H1 (cell line): Measurements from ENCODE around the gene DHRS2. TPM values are rescaled to one million over a fixed set of nuclear protein-coding genes. Genes with fewer than 3 reads are reported as not detected.

Source experiments
- CTCF ChIA-PET: fragments of 300-600 bp; sonication (Branson Sonifier 250); formaldehyde crosslinking; loops from one replicate; lab custom pipeline; 2021; ENCODE audit not compliant: partially characterized antibody; lab: Charles Lee
- POLR2A ChIA-PET: fragments of 300-600 bp; sonication (Branson Sonifier 250); formaldehyde crosslinking; loops from one replicate; lab custom pipeline; 2021; ENCODE audit warnings: inconsistent platforms; ENCODE audit not compliant: partially characterized antibody; lab: Charles Lee
- DNase-seq, 2 experiments: peaks; one replicate each; pipeline versions ENCODE4 v3.0.0 to v3.0.0-alpha.2; 2010 to 2022; ENCODE audit warnings: low spot score in 2 of 2, low read depth in 1 of 2, mixed read lengths in 1 of 2
- FAIRE-seq: peaks from 2 replicates; lab custom pipeline; 2011; peaks lifted over from hg19 to GRCh38; lab: Jason Lieb, UNC
- H2AFZ ChIP-seq: 2 replicates; pipeline ENCODE4 v1.8.1; 2012; ENCODE audit warnings: low read length, inconsistent platforms
- H2AK5ac ChIP-seq: 2 replicates; pipeline ENCODE4 v1.6.1; 2013; ENCODE audit warnings: low read depth, low read length
- H2BK120ac ChIP-seq: replicated peaks from 2 replicates; pipeline ENCODE3; 2013; ENCODE audit warnings: low read depth, low read length, inconsistent platforms
- H2BK12ac ChIP-seq: 2 replicates; pipeline ENCODE4 v1.6.1; 2013; ENCODE audit warnings: low read depth, low read length
- H2BK15ac ChIP-seq: 2 replicates; pipeline ENCODE4 v1.6.1; 2013; ENCODE audit warnings: low read length
- H2BK20ac ChIP-seq: 2 replicates; pipeline ENCODE4 v1.6.1; 2013; ENCODE audit warnings: low read length
- H2BK5ac ChIP-seq: 2 replicates; pipeline ENCODE4 v1.6.1; 2013; ENCODE audit warnings: low read depth, low read length
- H3K14ac ChIP-seq: 2 replicates; pipeline ENCODE4 v1.6.1; 2013; ENCODE audit warnings: inconsistent platforms; ENCODE audit not compliant: insufficient read length
- H3K18ac ChIP-seq: 2 replicates; pipeline ENCODE4 v1.6.1; 2013; ENCODE audit warnings: low read length; ENCODE audit errors: extremely low read depth
- H3K23ac ChIP-seq: 2 replicates; pipeline ENCODE4 v1.6.1; 2013; ENCODE audit warnings: inconsistent platforms; ENCODE audit not compliant: insufficient read length
- H3K23me2 ChIP-seq: 2 replicates; pipeline ENCODE4 v1.6.1; 2013; ENCODE audit warnings: low read depth, low read length
- H3K27ac ChIP-seq: 2 replicates; pipeline ENCODE4 v1.6.1; 2011; ENCODE audit warnings: low read depth, low read length, inconsistent platforms
- H3K27me3 ChIP-seq, 4 experiments: replicated peaks in 1 of 4; 1 replicate in 1 of 4; 2 replicates in 3 of 4; pipeline versions ENCODE4 v1.6.1 to v1.8.1; 2011 to 2013; ENCODE audit warnings: low read length in 3 of 4, mild to moderate bottlenecking in 3 of 4, inconsistent platforms in 2 of 4, mixed read lengths in 2 of 4, moderate library complexity in 1 of 4; ENCODE audit not compliant: control insufficient read depth in 3 of 4, insufficient read depth in 3 of 4; ENCODE audit errors: extremely low read depth in 1 of 4
- H3K36me3 ChIP-seq, 4 experiments: 2 replicates each; pipeline versions ENCODE4 v1.6.1 to v1.8.1; 2011 to 2013; ENCODE audit warnings: mild to moderate bottlenecking in 4 of 4, low read length in 3 of 4, moderate library complexity in 2 of 4, control low read depth in 1 of 4, inconsistent platforms in 1 of 4; ENCODE audit not compliant: insufficient read depth in 4 of 4, control insufficient read depth in 2 of 4
- H3K4ac ChIP-seq: replicated peaks from 2 replicates; pipeline ENCODE3; 2013; ENCODE audit warnings: low read length, low read depth, mixed read lengths, inconsistent platforms; ENCODE audit not compliant: insufficient read length
- H3K4me1 ChIP-seq, 4 experiments: replicated peaks in 1 of 4; 1 replicate in 1 of 4; 2 replicates in 3 of 4; pipeline versions ENCODE4 v1.6.1 to v1.8.1; 2011 to 2013; ENCODE audit warnings: low read length in 3 of 4, inconsistent platforms in 2 of 4, mixed read lengths in 1 of 4; ENCODE audit not compliant: insufficient read depth in 4 of 4, control insufficient read depth in 3 of 4
- H3K4me2 ChIP-seq, 2 experiments: 2 replicates each; pipeline versions ENCODE4 v1.6.1 to v1.8.1; 2011 to 2013; ENCODE audit warnings: low read depth in 2 of 2, low read length in 2 of 2, control low read depth in 1 of 2, inconsistent platforms in 1 of 2, mild to moderate bottlenecking in 1 of 2; ENCODE audit not compliant: insufficient read depth in 1 of 2
- H3K4me3 ChIP-seq, 4 experiments: fragments of 200-600, 300-600 bp in 1 of 4; sonication (generic), shearing (Covaris generic), sonication (Bioruptor Twin) in 1 of 4; 2 replicates each; pipeline versions ENCODE4 v1.5.1 to v1.8.1; 2011 to 2016; ENCODE audit warnings: low read length in 4 of 4, low read depth in 3 of 4, control low read depth in 2 of 4, inconsistent platforms in 2 of 4, mild to moderate bottlenecking in 2 of 4, mixed read lengths in 1 of 4, moderate library complexity in 1 of 4; ENCODE audit not compliant: insufficient read depth in 2 of 4; ENCODE audit errors: extremely low read depth in 1 of 4
- H3K56ac ChIP-seq: replicated peaks from 2 replicates; pipeline ENCODE3; 2013; ENCODE audit warnings: low read depth, mild to moderate bottlenecking, mixed read lengths, low read length, inconsistent platforms; ENCODE audit not compliant: insufficient read length
- H3K79me1 ChIP-seq: 2 replicates; pipeline ENCODE4 v1.6.1; 2013; ENCODE audit warnings: low read depth, low read length, control low read depth
- H3K79me2 ChIP-seq, 2 experiments: 2 replicates each; pipeline versions ENCODE4 v1.6.1 to v1.8.1; 2012 to 2013; ENCODE audit warnings: low read length in 2 of 2, mild to moderate bottlenecking in 2 of 2, inconsistent platforms in 1 of 2; ENCODE audit not compliant: insufficient read depth in 2 of 2, control insufficient read depth in 1 of 2
- H3K9ac ChIP-seq, 4 experiments: replicated peaks in 1 of 4; 1 replicate in 1 of 4; 2 replicates in 3 of 4; pipeline versions ENCODE4 v1.6.1 to v1.8.1; 2011 to 2013; ENCODE audit warnings: low read depth in 3 of 4, low read length in 3 of 4, control low read depth in 2 of 4, mild to moderate bottlenecking in 2 of 4, moderate library complexity in 2 of 4, inconsistent platforms in 1 of 4; ENCODE audit errors: extremely low read depth in 1 of 4
- H3K9me3 ChIP-seq, 2 experiments: 2 replicates each; pipeline versions ENCODE4 v1.6.1 to v1.8.1; 2012 to 2013; ENCODE audit warnings: mild to moderate bottlenecking in 2 of 2, moderate library complexity in 2 of 2, control low read depth in 1 of 2, inconsistent platforms in 1 of 2, low read depth in 1 of 2, low read length in 1 of 2, mixed read lengths in 1 of 2; ENCODE audit not compliant: insufficient read depth in 2 of 2
- H4K20me1 ChIP-seq, 2 experiments: replicated peaks in 1 of 2; 2 replicates each; pipeline versions ENCODE3 to v1.8.1; 2011 to 2013; ENCODE audit warnings: inconsistent platforms in 2 of 2, low read length in 2 of 2, mild to moderate bottlenecking in 1 of 2; ENCODE audit not compliant: insufficient read depth in 2 of 2, control insufficient read depth in 1 of 2
- H4K5ac ChIP-seq: 2 replicates; pipeline ENCODE4 v1.6.1; 2013; ENCODE audit warnings: low read length, low read depth, mixed read lengths, inconsistent platforms; ENCODE audit not compliant: insufficient read length
- H4K8ac ChIP-seq: 2 replicates; pipeline ENCODE4 v1.8.0; 2013; ENCODE audit warnings: mild to moderate bottlenecking, moderate library complexity, low read length, inconsistent platforms; ENCODE audit not compliant: insufficient read depth; ENCODE audit errors: extremely low read depth
- H4K91ac ChIP-seq: replicated peaks from 2 replicates; pipeline ENCODE3; 2013; ENCODE audit warnings: low read length, mixed read lengths, inconsistent platforms; ENCODE audit not compliant: insufficient read length
- SIN3A ChIP-seq, 2 experiments: IDR thresholded peaks in 1 of 2; conservative IDR thresholded peaks in 1 of 2; 2 replicates each; pipeline ENCODE4 v1.6.1; 2011 to 2012; ENCODE audit warnings: low read length in 2 of 2, improper control_type of control experiment in 1 of 2, low read depth in 1 of 2, mild to moderate bottlenecking in 1 of 2
- SIRT6 ChIP-seq: IDR thresholded peaks from one replicate; pipeline ENCODE4 v1.7.1; 2012; ENCODE audit warnings: low read length, inconsistent platforms
- SP2 ChIP-seq: IDR thresholded peaks from 2 replicates; pipeline ENCODE4 v1.6.1; 2012; ENCODE audit warnings: mild to moderate bottlenecking, low read length, inconsistent platforms
- WGBS, 2 experiments: shearing (Covaris generic) in 1 of 2; methylation state at CpG; one replicate each; pipeline versions ENCODE4 v1.1.6 to v1.1.7; 2013 to 2015; ENCODE audit warnings: low lambda C conversion rate in 2 of 2, mixed read lengths in 2 of 2, inconsistent platforms in 1 of 2, low coverage in 1 of 2, missing lambda C conversion rate in 1 of 2; ENCODE audit not compliant: insufficient replicate concordance in 2 of 2, insufficient coverage in 1 of 2, insufficient read length in 1 of 2; ENCODE audit errors: extremely low coverage in 1 of 2, missing lambda C conversion rate in 1 of 2; 5-methylcytosine and 5-hydroxymethylcytosine counted together
- polyA plus RNA-seq, 7 experiments: library from polyadenylated mRNA; depleted of rRNA in 3 of 7; stranded (reverse) in 5 of 7; unstranded in 2 of 7; fragments of >200 nt in 5 of 7; fragments of 200-250 nt in 2 of 7; gene quantifications; 1 replicate in 5 of 7; 2 replicates in 1 of 7; 4 replicates in 1 of 7; pipeline versions ENCODE4 v1.2.1 to v1.2.3, GENCODE V29; 2011 to 2013; ENCODE audit warnings: missing spikeins in 2 of 7, mixed read lengths in 2 of 7
- total RNA-seq: library from RNA; stranded (reverse); fragmentation: NEBNext Ultra II Directional; extraction: Animal tissue kit (Norgen Biotek cat#: 25700); gene quantifications from 2 replicates; pipeline ENCODE4 v1.2.1, GENCODE V29; 2021
- TF ChIP-seq, protein P1 (sequence below): IDR thresholded peaks from 2 replicates; pipeline ENCODE4 v1.6.1; 2011; ENCODE audit warnings: low read length, improper control_type of control experiment

DHRS2 gene
- total and polyA plus RNA-seq, 2 of the 8 experiments (the other 6 are each of a cell fraction or from before 2014, with no cell fraction given) = 1.1 to 3.5 TPM

GRCh38 chr14:23650506-23650905, 14.3 kb downstream of the DHRS2 start:
- Histone ChIP-seq H2BK5ac (no peak overlapping the region), H2AK5ac (peak overlapping the region; percentile 47; the same call in 1 of the 2 replicates), H3K4ac (no peak overlapping the region), H3K27ac (no peak overlapping the region), H3K9ac (no peak overlapping the region), H3K36me3 (no peaks in the 10 kb centered on the region), H3K14ac (no peak overlapping the region), H3K79me2 (no peaks in the 10 kb centered on the region), H3K4me2 (no peak overlapping the region), H3K56ac (no peak overlapping the region), H2AFZ (no peak overlapping the region), H3K23me2 (peaks cover 1% of the 10 kb centered on the region; the same call in 1 of the 2 replicates), H4K91ac (no peak overlapping the region), H3K27me3 (peaks cover 0 to 3% (median 0%) of the 10 kb centered on the region in 4 experiments; a peak in 2 of 7 replicates), H4K20me1 (no peaks in the 10 kb centered on the region), H4K5ac (no peak overlapping the region), H3K79me1 (no peaks in the 10 kb centered on the region), H4K8ac (no peak overlapping the region; the same call in 1 of the 2 replicates), H3K9me3 (peaks cover 4 to 7% of the 10 kb centered on the region in 2 experiments; a peak in 2 of 4 replicates), H2BK12ac (no peak overlapping the region), H3K4me1 (no peaks in the 10 kb centered on the region), H2BK120ac (no peak overlapping the region), H3K4me3 (no peak overlapping the region), H2BK15ac (no peak overlapping the region), H2BK20ac (no peak overlapping the region), H3K18ac (no peak overlapping the region), H3K23ac (no peak overlapping the region)
- DNase-seq = no peak
- POLR2A ChIA-PET = interaction anchor here (0.6 kb wide), 1 partner anchor 762 kb away, joined by 3 read pairs; no protein-coding TSS in a partner anchor
- 74% methylated on average over 3 of the region's 3 CpGs; no CpG with 5 or more reads in 1 of the 2 experiments for WGBS, 2 experiments
- FAIRE-seq = no peak
- CTCF ChIA-PET = interaction anchor here (2.2 to 4.1 kb wide), 2 partner anchors 15 to 18 kb away, joined by 8 to 29 read pairs; no protein-coding TSS in a partner anchor
- no peak for TF ChIP-seq SP2
- no peak for TF ChIP-seq SIN3A (conservative IDR thresholded peaks at IDR 0.05 in 1 of 2, IDR thresholded peaks at IDR 0.05 in 1 of 2; ENCODE audit: low read depth in 1 of 2, low read length in 2 of 2)
- TF ChIP-seq, protein P1, sequence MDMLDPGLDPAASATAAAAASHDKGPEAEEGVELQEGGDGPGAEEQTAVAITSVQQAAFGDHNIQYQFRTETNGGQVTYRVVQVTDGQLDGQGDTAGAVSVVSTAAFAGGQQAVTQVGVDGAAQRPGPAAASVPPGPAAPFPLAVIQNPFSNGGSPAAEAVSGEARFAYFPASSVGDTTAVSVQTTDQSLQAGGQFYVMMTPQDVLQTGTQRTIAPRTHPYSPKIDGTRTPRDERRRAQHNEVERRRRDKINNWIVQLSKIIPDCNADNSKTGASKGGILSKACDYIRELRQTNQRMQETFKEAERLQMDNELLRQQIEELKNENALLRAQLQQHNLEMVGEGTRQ = no peak
- no peak for TF ChIP-seq SIRT6
